H9 (cell line): ENCODE measurements around the gene MTA3. TPM values are rescaled to one million over a fixed set of nuclear protein-coding genes. Genes with fewer than 3 reads are reported as not detected.
A peak's percentile ranks its signal among the peaks of the same experiment; 100 is the strongest.

Source experiments
- DNase-seq: peaks from one replicate; pipeline ENCODE4 v3.0.0-alpha.2; 2017
- H2AFZ ChIP-seq: one replicate; pipeline ENCODE4 v1.6.1; 2013; ENCODE audit warnings: mild to moderate bottlenecking, low read length, control low read depth, moderate library complexity
- H2AK5ac ChIP-seq: 2 replicates; pipeline ENCODE4 v1.6.1; 2013; ENCODE audit warnings: low read length, control low read depth, mixed read lengths; ENCODE audit not compliant: insufficient read length
- H2BK120ac ChIP-seq: one replicate; pipeline ENCODE4 v1.6.1; 2013; ENCODE audit warnings: low read depth, mild to moderate bottlenecking, low read length, control low read depth, inconsistent platforms; ENCODE audit not compliant: poor library complexity, severe bottlenecking
- H2BK12ac ChIP-seq: 2 replicates; pipeline ENCODE4 v1.6.1; 2013; ENCODE audit warnings: low read length, control low read depth, mixed read lengths, low read depth; ENCODE audit not compliant: insufficient read length
- H2BK15ac ChIP-seq: 2 replicates; pipeline ENCODE4 v1.6.1; 2013; ENCODE audit warnings: low read depth, low read length, control low read depth
- H2BK20ac ChIP-seq: one replicate; pipeline ENCODE4 v1.6.1; 2013; ENCODE audit warnings: low read depth, mild to moderate bottlenecking, low read length, control low read depth, inconsistent platforms; ENCODE audit not compliant: poor library complexity, severe bottlenecking
- H2BK5ac ChIP-seq: 2 replicates; pipeline ENCODE4 v1.6.1; 2013; ENCODE audit warnings: low read length, control low read depth, mixed read lengths; ENCODE audit not compliant: insufficient read length
- H3K14ac ChIP-seq: 2 replicates; pipeline ENCODE4 v1.6.1; 2013; ENCODE audit warnings: low read length, control low read depth; ENCODE audit not compliant: insufficient read depth
- H3K18ac ChIP-seq: 2 replicates; pipeline ENCODE4 v1.6.1; 2013; ENCODE audit warnings: low read depth, mild to moderate bottlenecking, mixed read lengths, low read length, control low read depth; ENCODE audit not compliant: insufficient read length
- H3K23ac ChIP-seq: 2 replicates; pipeline ENCODE4 v1.6.1; 2013; ENCODE audit warnings: low read length, control low read depth, mixed read lengths, low read depth; ENCODE audit not compliant: insufficient read length
- H3K23me2 ChIP-seq: 2 replicates; pipeline ENCODE4 v1.6.1; 2013; ENCODE audit warnings: low read depth, mild to moderate bottlenecking, mixed read lengths, low read length, control low read depth; ENCODE audit not compliant: insufficient read length, poor library complexity, severe bottlenecking
- H3K27ac ChIP-seq: 2 replicates; pipeline ENCODE4 v1.5.1; 2013; ENCODE audit warnings: low read length, control low read depth, mixed read lengths, low read depth; ENCODE audit not compliant: insufficient read length
- H3K27me3 ChIP-seq: 2 replicates; pipeline ENCODE4 v1.6.1; 2013; ENCODE audit warnings: low read length, control low read depth, inconsistent platforms; ENCODE audit not compliant: insufficient read depth
- H3K4ac ChIP-seq: 2 replicates; pipeline ENCODE4 v1.6.1; 2013; ENCODE audit warnings: low read depth, mild to moderate bottlenecking, control low read depth, inconsistent platforms, low read length, moderate library complexity
- H3K4me1 ChIP-seq: 2 replicates; pipeline ENCODE4 v1.6.1; 2013; ENCODE audit warnings: low read length, control low read depth, inconsistent platforms; ENCODE audit not compliant: insufficient read depth
- H3K4me2 ChIP-seq: 2 replicates; pipeline ENCODE4 v1.6.1; 2013; ENCODE audit warnings: low read length, control low read depth, mixed read lengths; ENCODE audit not compliant: insufficient read length, insufficient read depth
- H3K56ac ChIP-seq: 2 replicates; pipeline ENCODE4 v1.6.1; 2013; ENCODE audit warnings: low read depth, mild to moderate bottlenecking, mixed read lengths, low read length, control low read depth; ENCODE audit not compliant: insufficient read length
- H3K79me1 ChIP-seq: 2 replicates; pipeline ENCODE4 v1.6.1; 2013; ENCODE audit warnings: low read depth, mild to moderate bottlenecking, moderate library complexity, low read length, control low read depth, inconsistent platforms; ENCODE audit not compliant: insufficient read depth, poor library complexity, severe bottlenecking
- H3K79me2 ChIP-seq: 2 replicates; pipeline ENCODE4 v1.6.1; 2013; ENCODE audit warnings: low read length, control low read depth, inconsistent platforms; ENCODE audit not compliant: insufficient read depth
- H3K9ac ChIP-seq: 2 replicates; pipeline ENCODE4 v1.6.1; 2013; ENCODE audit warnings: low read length, control low read depth, mixed read lengths; ENCODE audit not compliant: insufficient read length; ENCODE audit errors: extremely low read depth
- H3K9me3 ChIP-seq: one replicate; pipeline ENCODE4 v1.6.1; 2013; ENCODE audit warnings: low read depth, low read length, inconsistent platforms; ENCODE audit not compliant: control insufficient read depth
- H3T11ph ChIP-seq: one replicate; pipeline ENCODE4 v1.6.1; 2013; ENCODE audit warnings: mild to moderate bottlenecking, low read length, control low read depth, inconsistent platforms
- H4K20me1 ChIP-seq: one replicate; pipeline ENCODE4 v1.6.1; 2013; ENCODE audit not compliant: control insufficient read depth, insufficient read length, insufficient read depth
- H4K5ac ChIP-seq: 2 replicates; pipeline ENCODE4 v1.6.1; 2013; ENCODE audit warnings: low read depth, mild to moderate bottlenecking, mixed read lengths, low read length, control low read depth; ENCODE audit not compliant: insufficient read length
- H4K8ac ChIP-seq: replicated peaks from 2 replicates; pipeline ENCODE4 v1.6.1; 2013; ENCODE audit warnings: low read length, control low read depth, mixed read lengths, low read depth; ENCODE audit not compliant: insufficient read length
- H4K91ac ChIP-seq: 2 replicates; pipeline ENCODE4 v1.6.1; 2013; ENCODE audit warnings: low read depth, mild to moderate bottlenecking, moderate library complexity, mixed read lengths, low read length, control low read depth; ENCODE audit not compliant: insufficient read length
- H3K27ac Mint-ChIP-seq, 3 experiments: 2 replicates in 2 of 3; 3 replicates in 1 of 3; pipeline ENCODE4 v1.8.0; 2020 to 2021; ENCODE audit warnings: mixed read lengths in 3 of 3, mild to moderate bottlenecking in 1 of 3, moderate library complexity in 1 of 3
- H3K27me3 Mint-ChIP-seq: 2 replicates; pipeline ENCODE4 v1.8.0; 2021; ENCODE audit warnings: low read depth, mild to moderate bottlenecking, moderate library complexity, mixed read lengths
- H3K36me3 Mint-ChIP-seq, 3 experiments: 2 replicates in 2 of 3; 3 replicates in 1 of 3; pipeline ENCODE4 v1.8.0; 2020 to 2021; ENCODE audit warnings: low read depth in 3 of 3, mixed read lengths in 3 of 3; ENCODE audit not compliant: insufficient read depth in 1 of 3
- H3K4me1 Mint-ChIP-seq, 2 experiments: 2 replicates each; pipeline ENCODE4 v1.8.0; 2020; ENCODE audit warnings: mixed read lengths in 2 of 2
- H3K4me3 Mint-ChIP-seq, 2 experiments: 2 replicates in 1 of 2; 3 replicates in 1 of 2; pipeline ENCODE4 v1.8.0; 2020 to 2021; ENCODE audit warnings: mild to moderate bottlenecking in 2 of 2, mixed read lengths in 2 of 2, moderate library complexity in 1 of 2
- H3K9me3 Mint-ChIP-seq, 2 experiments: 2 replicates in 1 of 2; 3 replicates in 1 of 2; pipeline ENCODE4 v1.8.0; 2020; ENCODE audit warnings: mild to moderate bottlenecking in 2 of 2, mixed read lengths in 2 of 2, moderate library complexity in 1 of 2
- CTCF ChIP-seq: fragments of 200-600 bp; sonication (generic); conservative IDR thresholded peaks from 3 replicates; pipeline ENCODE4 v1.8.0; 2021; ENCODE audit warnings: antibody characterized with exemption, mild to moderate bottlenecking
- WGBS: extraction: QIAGEN DNeasy Blood & Tissue Kit; methylation state at CpG from one replicate; pipeline ENCODE4 v1.1.7; 2013; ENCODE audit warnings: missing lambda C conversion rate, low lambda C conversion rate, mixed read lengths; ENCODE audit not compliant: insufficient read length; ENCODE audit errors: extremely low coverage; 5-methylcytosine and 5-hydroxymethylcytosine counted together
- total RNA-seq: library from RNA; stranded (reverse); gene quantifications from 2 replicates; pipeline ENCODE4 v1.2.1, GENCODE V29; 2021

MTA3 gene
- total RNA-seq, 1 experiment from 2014 or later, result 253 TPM

DNA sequence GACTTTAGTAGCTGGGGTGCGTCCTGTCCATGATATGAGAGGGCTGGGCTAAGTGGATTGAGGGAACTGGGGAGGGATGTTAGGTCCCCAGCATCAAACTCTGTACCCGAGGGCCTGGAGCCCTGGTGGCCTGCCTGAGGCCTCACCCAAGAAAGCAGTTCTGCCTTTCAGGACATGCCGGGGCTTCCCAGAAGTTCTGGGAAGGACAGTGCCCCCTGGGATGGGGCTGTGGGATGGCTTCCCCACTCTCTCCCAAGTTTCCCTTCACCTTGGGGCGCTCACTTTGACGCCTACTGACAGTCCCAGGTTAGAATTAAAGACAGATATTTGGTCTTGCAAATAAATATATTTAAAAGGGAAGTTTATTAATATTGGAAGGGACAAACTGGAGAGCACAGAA lies 193.7 kb downstream of the MTA3 start:
- Mint-ChIP-seq H3K36me3 (peaks cover 4 to 9% (median 5%) of the 10 kb centered on the region in 3 experiments; a peak in 6 of 7 replicates), H3K9me3 (no peaks in the 10 kb centered on the region), H3K27me3 (no peaks in the 10 kb centered on the region), H3K27ac (0 out of 7 replicates have a peak overlapping the region, but pooled peaks of 1 of the 3 experiments have one; percentile 49), H3K4me1 (peaks cover 7 to 28% of the 10 kb centered on the region in 2 experiments), H3K4me3 (no peak overlapping the region)
- Histone ChIP-seq H4K8ac (no peak overlapping the region), H3K9me3 (no peaks in the 10 kb centered on the region), H2BK15ac (no peak overlapping the region), H3K9ac (no peak overlapping the region), H3K4ac (no peak overlapping the region), H3T11ph (no peak overlapping the region), H2BK120ac (no peak overlapping the region), H3K79me2 (no peaks in the 10 kb centered on the region), H4K91ac (no peak overlapping the region), H3K79me1 (no peaks in the 10 kb centered on the region), H3K27me3 (no peaks in the 10 kb centered on the region), H4K5ac (no peak overlapping the region), H3K23me2 (no peaks in the 10 kb centered on the region), H2BK12ac (no peak overlapping the region), H2BK5ac (no peak overlapping the region), H4K20me1 (no peaks in the 10 kb centered on the region), H2AFZ (no peak overlapping the region), H3K4me2 (no peak overlapping the region), H2BK20ac (no peak overlapping the region), H3K4me1 (no peaks in the 10 kb centered on the region), H2AK5ac (no peak overlapping the region), H3K27ac (no peak overlapping the region), H3K18ac (no peak overlapping the region), H3K56ac (no peak overlapping the region), H3K14ac (no peak overlapping the region), H3K23ac (no peak overlapping the region)
- DNase-seq, result no peak
- no CpG with 5 or more reads among the region's 5 CpGs for WGBS
- no peak for TF ChIP-seq CTCF
